HepG2 (cell line): Measurements from ENCODE around the gene CCDC86. TPM values are rescaled to one million over a fixed set of nuclear protein-coding genes. Genes with fewer than 3 reads are reported as not detected.
A peak's percentile ranks its signal among the peaks of the same experiment; 100 is the strongest.

Experiments
- ARNT2 ChIP-seq: sonication (generic); formaldehyde crosslinking; IDR thresholded peaks from 2 replicates; pipeline ENCODE4 v1.8.0; 2022; ENCODE audit warnings: mild to moderate bottlenecking, low read depth, missing genetic modification reagents, moderate library complexity
- ARNTL ChIP-seq: sonication (generic); formaldehyde crosslinking; IDR thresholded peaks from 2 replicates; pipeline ENCODE4 v1.4.0; 2020; ENCODE audit warnings: mild to moderate bottlenecking, missing genetic modification reagents
- CEBPG ChIP-seq: IDR thresholded peaks from 2 replicates; pipeline ENCODE4 v1.6.1; 2016
- EEA1 ChIP-seq: sonication (generic); formaldehyde crosslinking; IDR thresholded peaks from 2 replicates; pipeline ENCODE4 v1.5.1; 2020; ENCODE audit warnings: mild to moderate bottlenecking, missing genetic modification reagents, borderline replicate concordance
- HHEX ChIP-seq: IDR thresholded peaks from 2 replicates; pipeline ENCODE4 v1.6.1; 2016; ENCODE audit warnings: control low read depth
- JUNB ChIP-seq: sonication (generic); formaldehyde crosslinking; IDR thresholded peaks from 2 replicates; pipeline ENCODE4 v1.8.0; 2022; ENCODE audit warnings: missing genetic modification reagents, mild to moderate bottlenecking, borderline replicate concordance
- JUND ChIP-seq: sonication (generic); formaldehyde crosslinking; IDR thresholded peaks from 2 replicates; pipeline ENCODE4 v1.8.0; 2022; ENCODE audit warnings: mild to moderate bottlenecking, missing genetic modification reagents
- MXD4 ChIP-seq: IDR thresholded peaks from 2 replicates; pipeline ENCODE4 v1.6.1; 2016; ENCODE audit warnings: mild to moderate bottlenecking, missing biosample characterization, missing genetic modification reagents
- SIX1 ChIP-seq: sonication (generic); formaldehyde crosslinking; IDR thresholded peaks from 2 replicates; pipeline ENCODE4 v1.4.0; 2020; ENCODE audit warnings: missing genetic modification reagents, borderline replicate concordance
- SNAI1 ChIP-seq: sonication (generic); formaldehyde crosslinking; IDR thresholded peaks from 2 replicates; pipeline ENCODE4 v1.5.0; 2020; ENCODE audit warnings: mild to moderate bottlenecking, missing genetic modification reagents, borderline replicate concordance
- WIZ ChIP-seq: sonication (generic); formaldehyde crosslinking; IDR thresholded peaks from 2 replicates; pipeline ENCODE4 v1.5.1; 2020; ENCODE audit warnings: mild to moderate bottlenecking, missing genetic modification reagents
- XRCC5 ChIP-seq: fragments of 200-400 bp; formaldehyde crosslinking; optimal IDR thresholded peaks from 2 replicates; pipeline ENCODE3; 2017; ENCODE audit warnings: mild to moderate bottlenecking, low read length
- ZNF431 ChIP-seq: sonication (generic); formaldehyde crosslinking; IDR thresholded peaks from 2 replicates; pipeline ENCODE4 v1.9.0; 2022; ENCODE audit warnings: missing genetic modification reagents, low read depth, mild to moderate bottlenecking, borderline replicate concordance
- ZNF644 ChIP-seq: IDR thresholded peaks from 2 replicates; pipeline ENCODE4 v1.6.1; 2016; ENCODE audit warnings: low read depth
- ZNF75D ChIP-seq: sonication (generic); formaldehyde crosslinking; IDR thresholded peaks from 2 replicates; pipeline ENCODE4 v1.8.1; 2023; ENCODE audit warnings: missing genetic modification reagents, mild to moderate bottlenecking, borderline replicate concordance
- ZSCAN20 ChIP-seq: sonication (generic); formaldehyde crosslinking; IDR thresholded peaks from 2 replicates; pipeline ENCODE4 v1.4.0; 2020; ENCODE audit warnings: missing genetic modification reagents, mild to moderate bottlenecking, borderline replicate concordance
- polyA plus RNA-seq, 8 experiments: library from polyadenylated mRNA; depleted of rRNA in 3 of 8; stranded (reverse) in 7 of 8; unstranded in 1 of 8; fragments of >200 nt; fragmentation: Illumina TruSeq in 4 of 8; extraction: Trizol in 4 of 8; gene quantifications; 2 replicates each; pipeline versions ENCODE4 v1.2.1 to v1.2.3, GENCODE V29; 2011 to 2016; ENCODE audit warnings: low read depth in 4 of 8, missing spikeins in 1 of 8, mixed read lengths in 1 of 8; ENCODE audit not compliant: insufficient read depth in 1 of 8
- total RNA-seq, 5 experiments: library from RNA; depleted of rRNA; stranded (reverse); fragments of >200 nt; fragmentation: Illumina TruSeq; extraction: Trizol; gene quantifications; 2 replicates each; pipeline ENCODE4 v1.2.3, GENCODE V29; 2016; ENCODE audit warnings: low read depth in 1 of 5
- TF ChIP-seq, protein P1 (sequence below): sonication (generic); formaldehyde crosslinking; IDR thresholded peaks from 2 replicates; pipeline ENCODE4 v1.4.0; 2020; ENCODE audit warnings: missing genetic modification reagents, borderline replicate concordance
- TF ChIP-seq, protein P2 (sequence below): sonication (generic); formaldehyde crosslinking; IDR thresholded peaks from 2 replicates; pipeline ENCODE4 v1.9.0; 2021; ENCODE audit warnings: missing genetic modification reagents, borderline replicate concordance
- TF ChIP-seq, protein P3 (sequence below): sonication (generic); formaldehyde crosslinking; IDR thresholded peaks from 2 replicates; pipeline ENCODE4 v1.4.0; 2020; ENCODE audit warnings: mild to moderate bottlenecking, missing genetic modification reagents
- TF ChIP-seq, protein P4 (sequence below): sonication (generic); formaldehyde crosslinking; IDR thresholded peaks from 2 replicates; pipeline ENCODE4 v1.9.0; 2022; ENCODE audit warnings: missing genetic modification reagents, mild to moderate bottlenecking, borderline replicate concordance

Gene CCDC86
- total and polyA plus RNA-seq, 2 of the 13 experiments (the other 11 are each of a cell fraction or from before 2014, with no cell fraction given) = 33.8 to 37.6 TPM

DNA sequence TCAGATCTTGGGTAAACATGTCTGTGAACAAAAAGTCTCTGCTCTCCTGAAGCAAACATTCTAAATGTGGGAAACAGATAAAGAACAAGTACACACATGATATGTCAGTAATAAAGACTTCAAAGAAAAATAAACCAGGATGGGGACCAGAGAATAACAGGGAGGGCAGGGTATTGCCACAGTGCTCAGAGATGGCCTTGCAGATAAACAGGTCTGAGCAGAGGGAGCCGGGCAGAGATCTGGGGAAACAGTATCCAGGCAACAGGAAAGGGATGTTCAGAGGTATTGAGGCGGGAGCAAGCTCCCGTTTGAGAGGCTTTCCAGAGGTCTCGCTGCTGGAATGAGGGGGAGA is 2.9 kb downstream of the CCDC86 start (continued):
- TF ChIP-seq JUND (CRISPR knock-in tag) = no peak
- no peak for TF ChIP-seq ZNF644 (CRISPR knock-in tag)
- TF ChIP-seq HHEX = peak; percentile 70
- no peak for TF ChIP-seq SNAI1 (CRISPR knock-in tag)
- peak; percentile 68 for TF ChIP-seq ARNTL
- peak; percentile 62; the same call in 1 of the 2 replicates for TF ChIP-seq SIX1
- no peak for TF ChIP-seq ZSCAN20 (CRISPR knock-in tag)
- TF ChIP-seq EEA1 (CRISPR knock-in tag) = no peak
- no peak for TF ChIP-seq ZNF431 (CRISPR knock-in tag)
- 0 out of 2 replicates have a peak, but pooled peaks have one; percentile 30 for TF ChIP-seq ARNT2 (CRISPR knock-in tag)
- TF ChIP-seq JUNB (CRISPR knock-in tag) = no peak
- TF ChIP-seq, protein P1, sequence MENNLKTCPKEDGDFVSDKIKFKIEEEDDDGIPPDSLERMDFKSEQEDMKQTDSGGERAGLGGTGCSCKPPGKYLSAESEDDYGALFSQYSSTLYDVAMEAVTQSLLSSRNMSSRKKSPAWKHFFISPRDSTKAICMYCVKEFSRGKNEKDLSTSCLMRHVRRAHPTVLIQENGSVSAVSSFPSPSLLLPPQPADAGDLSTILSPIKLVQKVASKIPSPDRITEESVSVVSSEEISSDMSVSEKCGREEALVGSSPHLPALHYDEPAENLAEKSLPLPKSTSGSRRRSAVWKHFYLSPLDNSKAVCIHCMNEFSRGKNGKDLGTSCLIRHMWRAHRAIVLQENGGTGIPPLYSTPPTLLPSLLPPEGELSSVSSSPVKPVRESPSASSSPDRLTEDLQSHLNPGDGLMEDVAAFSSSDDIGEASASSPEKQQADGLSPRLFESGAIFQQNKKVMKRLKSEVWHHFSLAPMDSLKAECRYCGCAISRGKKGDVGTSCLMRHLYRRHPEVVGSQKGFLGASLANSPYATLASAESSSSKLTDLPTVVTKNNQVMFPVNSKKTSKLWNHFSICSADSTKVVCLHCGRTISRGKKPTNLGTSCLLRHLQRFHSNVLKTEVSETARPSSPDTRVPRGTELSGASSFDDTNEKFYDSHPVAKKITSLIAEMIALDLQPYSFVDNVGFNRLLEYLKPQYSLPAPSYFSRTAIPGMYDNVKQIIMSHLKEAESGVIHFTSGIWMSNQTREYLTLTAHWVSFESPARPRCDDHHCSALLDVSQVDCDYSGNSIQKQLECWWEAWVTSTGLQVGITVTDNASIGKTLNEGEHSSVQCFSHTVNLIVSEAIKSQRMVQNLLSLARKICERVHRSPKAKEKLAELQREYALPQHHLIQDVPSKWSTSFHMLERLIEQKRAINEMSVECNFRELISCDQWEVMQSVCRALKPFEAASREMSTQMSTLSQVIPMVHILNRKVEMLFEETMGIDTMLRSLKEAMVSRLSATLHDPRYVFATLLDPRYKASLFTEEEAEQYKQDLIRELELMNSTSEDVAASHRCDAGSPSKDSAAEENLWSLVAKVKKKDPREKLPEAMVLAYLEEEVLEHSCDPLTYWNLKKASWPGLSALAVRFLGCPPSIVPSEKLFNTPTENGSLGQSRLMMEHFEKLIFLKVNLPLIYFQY (CRISPR knock-in tag) = no peak
- TF ChIP-seq, protein P2, sequence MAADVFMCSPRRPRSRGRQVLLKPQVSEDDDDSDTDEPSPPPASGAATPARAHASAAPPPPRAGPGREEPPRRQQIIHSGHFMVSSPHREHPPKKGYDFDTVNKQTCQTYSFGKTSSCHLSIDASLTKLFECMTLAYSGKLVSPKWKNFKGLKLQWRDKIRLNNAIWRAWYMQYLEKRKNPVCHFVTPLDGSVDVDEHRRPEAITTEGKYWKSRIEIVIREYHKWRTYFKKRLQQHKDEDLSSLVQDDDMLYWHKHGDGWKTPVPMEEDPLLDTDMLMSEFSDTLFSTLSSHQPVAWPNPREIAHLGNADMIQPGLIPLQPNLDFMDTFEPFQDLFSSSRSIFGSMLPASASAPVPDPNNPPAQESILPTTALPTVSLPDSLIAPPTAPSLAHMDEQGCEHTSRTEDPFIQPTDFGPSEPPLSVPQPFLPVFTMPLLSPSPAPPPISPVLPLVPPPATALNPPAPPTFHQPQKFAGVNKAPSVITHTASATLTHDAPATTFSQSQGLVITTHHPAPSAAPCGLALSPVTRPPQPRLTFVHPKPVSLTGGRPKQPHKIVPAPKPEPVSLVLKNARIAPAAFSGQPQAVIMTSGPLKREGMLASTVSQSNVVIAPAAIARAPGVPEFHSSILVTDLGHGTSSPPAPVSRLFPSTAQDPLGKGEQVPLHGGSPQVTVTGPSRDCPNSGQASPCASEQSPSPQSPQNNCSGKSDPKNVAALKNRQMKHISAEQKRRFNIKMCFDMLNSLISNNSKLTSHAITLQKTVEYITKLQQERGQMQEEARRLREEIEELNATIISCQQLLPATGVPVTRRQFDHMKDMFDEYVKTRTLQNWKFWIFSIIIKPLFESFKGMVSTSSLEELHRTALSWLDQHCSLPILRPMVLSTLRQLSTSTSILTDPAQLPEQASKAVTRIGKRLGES (CRISPR knock-in tag) = no peak
- no peak for TF ChIP-seq XRCC5
- TF ChIP-seq ZNF75D (CRISPR knock-in tag) = no peak
- TF ChIP-seq, protein P3, sequence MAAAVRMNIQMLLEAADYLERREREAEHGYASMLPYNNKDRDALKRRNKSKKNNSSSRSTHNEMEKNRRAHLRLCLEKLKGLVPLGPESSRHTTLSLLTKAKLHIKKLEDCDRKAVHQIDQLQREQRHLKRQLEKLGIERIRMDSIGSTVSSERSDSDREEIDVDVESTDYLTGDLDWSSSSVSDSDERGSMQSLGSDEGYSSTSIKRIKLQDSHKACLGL = no peak
- TF ChIP-seq WIZ (CRISPR knock-in tag) = no peak
- TF ChIP-seq CEBPG (CRISPR knock-in tag) = peak; percentile 80
- TF ChIP-seq MXD4 (CRISPR knock-in tag) = no peak
- TF ChIP-seq, protein P4, sequence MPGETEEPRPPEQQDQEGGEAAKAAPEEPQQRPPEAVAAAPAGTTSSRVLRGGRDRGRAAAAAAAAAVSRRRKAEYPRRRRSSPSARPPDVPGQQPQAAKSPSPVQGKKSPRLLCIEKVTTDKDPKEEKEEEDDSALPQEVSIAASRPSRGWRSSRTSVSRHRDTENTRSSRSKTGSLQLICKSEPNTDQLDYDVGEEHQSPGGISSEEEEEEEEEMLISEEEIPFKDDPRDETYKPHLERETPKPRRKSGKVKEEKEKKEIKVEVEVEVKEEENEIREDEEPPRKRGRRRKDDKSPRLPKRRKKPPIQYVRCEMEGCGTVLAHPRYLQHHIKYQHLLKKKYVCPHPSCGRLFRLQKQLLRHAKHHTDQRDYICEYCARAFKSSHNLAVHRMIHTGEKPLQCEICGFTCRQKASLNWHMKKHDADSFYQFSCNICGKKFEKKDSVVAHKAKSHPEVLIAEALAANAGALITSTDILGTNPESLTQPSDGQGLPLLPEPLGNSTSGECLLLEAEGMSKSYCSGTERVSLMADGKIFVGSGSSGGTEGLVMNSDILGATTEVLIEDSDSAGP = 0 out of 2 replicates have a peak, but pooled peaks have one; percentile 24
